Right atrium auricular region (tissue), 2 donors: ENCODE data around the gene WFS1. TPM values are rescaled to one million over a fixed set of nuclear protein-coding genes. Genes with fewer than 3 reads are reported as not detected.

ENCODE experiments used
- DNase-seq: peaks from one replicate; pipeline ENCODE4 v3.0.0-alpha.2; 2019; ENCODE audit warnings: low spot score
- H3K27ac ChIP-seq, 2 donors: fragments of 200-600 bp; sonication (generic); 1 replicate in 1 of 2; 2 replicates in 1 of 2; pipeline ENCODE4 v1.5.1; 2016 to 2019
- H3K27me3 ChIP-seq, 2 donors: fragments of 200-600 bp; sonication (generic); one replicate each; pipeline versions ENCODE4 v1.5.1 to v1.6.0; 2017 to 2019
- H3K36me3 ChIP-seq: fragments of 200-600 bp; sonication (generic); one replicate; pipeline ENCODE4 v1.5.1; 2016
- H3K4me1 ChIP-seq, 2 donors: fragments of 200-600 bp; sonication (generic); one replicate each; pipeline versions ENCODE4 v1.5.1 to v1.6.0; 2017 to 2019
- H3K4me3 ChIP-seq, 2 donors: fragments of 200-600 bp; sonication (generic); 1 replicate in 1 of 2; 2 replicates in 1 of 2; pipeline ENCODE4 v1.5.1; 2017 to 2019; ENCODE audit warnings: mild to moderate bottlenecking in 1 of 2, moderate library complexity in 1 of 2
- H3K9me3 ChIP-seq, 2 donors: fragments of 200-600 bp; sonication (generic); one replicate each; pipeline ENCODE4 v1.5.1; 2019
- CTCF ChIP-seq, 2 donors: fragments of 200-600 bp; sonication (generic); IDR thresholded peaks; one replicate each; pipeline ENCODE4 v1.5.1; 2019; ENCODE audit warnings: antibody characterized with exemption in 2 of 2
- total RNA-seq, 2 donors: library from RNA; depleted of rRNA; stranded (reverse); fragments of >200 nt; gene quantifications; one replicate each; pipeline ENCODE4 v1.1.0, GENCODE V29; 2016

WFS1 gene
- total RNA-seq, 2 donors from 2014 or later: 111 to 112 TPM

GRCh38 chr4:6293661-6294060 is 24.0 kb downstream of the WFS1 start:
- Histone ChIP-seq H3K9me3 (no peaks in the 10 kb centered on the region), H3K27me3 (no peaks in the 10 kb centered on the region), H3K4me3 (no peak overlapping the region), H3K27ac (no peak overlapping the region), H3K36me3 (peaks cover 82% of the 10 kb centered on the region), H3K4me1 (no peaks in the 10 kb centered on the region)
- no peak for DNase-seq
- no peak for TF ChIP-seq CTCF (IDR thresholded peaks at IDR 0.05)

GRCh38 chr4:6294705-6295421 is 25.2 kb downstream of the WFS1 start:
- Histone ChIP-seq H3K27me3 (no peaks in the 10 kb centered on the region), H3K4me1 (no peaks in the 10 kb centered on the region), H3K4me3 (no peak overlapping the region), H3K27ac (no peak overlapping the region), H3K9me3 (no peaks in the 10 kb centered on the region), H3K36me3 (peaks cover 72% of the 10 kb centered on the region)
- no peak for DNase-seq
- no peak for TF ChIP-seq CTCF (IDR thresholded peaks at IDR 0.05)

GRCh38 chr4:6295495-6295894 is 25.8 kb downstream of the WFS1 start:
- TF ChIP-seq CTCF (IDR thresholded peaks at IDR 0.05): no peak
- Histone ChIP-seq H3K4me1 (no peaks in the 10 kb centered on the region), H3K36me3 (peaks cover 66% of the 10 kb centered on the region), H3K9me3 (no peaks in the 10 kb centered on the region), H3K27me3 (no peaks in the 10 kb centered on the region), H3K4me3 (no peak overlapping the region), H3K27ac (no peak overlapping the region)
- no peak for DNase-seq

GRCh38 chr4:6296026-6296425 is 26.4 kb downstream of the WFS1 start:
- no peak overlapping the region for H3K4me3 ChIP-seq
- H3K27me3 ChIP-seq: no peaks in the 10 kb centered on the region
- peaks cover 67% of the 10 kb centered on the region for H3K36me3 ChIP-seq
- H3K9me3 ChIP-seq: no peaks in the 10 kb centered on the region
- no peaks in the 10 kb centered on the region for H3K4me1 ChIP-seq
- H3K27ac ChIP-seq: no peak overlapping the region
- TF ChIP-seq CTCF (IDR thresholded peaks at IDR 0.05): no peak
- DNase-seq: no peak

- H3K27ac ChIP-seq: no peak overlapping the region
- no peak overlapping the region for H3K4me3 ChIP-seq
- no peaks in the 10 kb centered on the region for H3K27me3 ChIP-seq
- DNase-seq: no peak
- TF ChIP-seq CTCF (IDR thresholded peaks at IDR 0.05): no peak
- H3K36me3 ChIP-seq: peaks cover 67% of the 10 kb centered on the region
- H3K4me1 ChIP-seq: no peaks in the 10 kb centered on the region
- H3K9me3 ChIP-seq: no peaks in the 10 kb centered on the region
These were observed 27.7 kb downstream of the WFS1 start for GRCh38 chr4:6297266-6297815.

- Histone ChIP-seq H3K4me1 (no peaks in the 10 kb centered on the region), H3K4me3 (no peak overlapping the region), H3K27me3 (no peaks in the 10 kb centered on the region), H3K9me3 (no peaks in the 10 kb centered on the region), H3K36me3 (peaks cover 67% of the 10 kb centered on the region), H3K27ac (no peak overlapping the region)
- no peak for TF ChIP-seq CTCF (IDR thresholded peaks at IDR 0.05)
- no peak for DNase-seq
These were observed 28.4 kb downstream of the WFS1 start for GRCh38 chr4:6298035-6298434.
